Measurements from ENCODE around the gene GCSAM. TPM values are rescaled to one million over a fixed set of nuclear protein-coding genes. Genes with fewer than 3 reads are reported as not detected.
A peak's percentile ranks its signal among the peaks of the same experiment; 100 is the strongest.

GCSAM gene
- total RNA-seq, 1 donor from 2014 or later: 1.6 TPM

DNA sequence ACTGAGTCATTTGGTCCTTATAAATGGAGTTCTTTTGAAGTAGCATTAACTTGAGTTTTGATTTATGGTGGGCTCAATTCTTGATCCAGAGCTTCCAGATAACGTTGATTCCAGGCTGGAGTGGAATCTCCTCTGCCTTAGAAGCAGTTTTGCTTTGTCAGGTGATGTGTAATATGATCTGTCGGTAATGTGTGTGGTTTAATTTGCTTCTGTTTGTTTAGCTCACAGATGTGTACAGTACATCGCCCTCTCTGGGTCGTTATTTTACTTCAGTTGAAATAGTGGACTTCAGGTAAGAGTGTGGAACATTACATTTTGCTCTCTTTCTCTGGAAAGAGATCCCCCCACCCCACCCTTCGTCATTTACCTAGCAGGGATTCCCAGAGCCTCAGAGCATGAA is 23.7 kb downstream of the GCSAM start:
- Mint-ChIP-seq H3K4me3 (no peak overlapping the region), H3K9me3 (no peaks in the 10 kb centered on the region), H3K27me3 (no peaks in the 10 kb centered on the region), H3K36me3 (ENCODE audit: low read depth) (peaks cover 29% of the 10 kb centered on the region), H3K4me1 (peaks cover 19% of the 10 kb centered on the region), H3K27ac (no peak overlapping the region)
- no peak for DNase-seq
- intact Hi-C loops (cut with micrococcal nuclease): no loop called here

DNA sequence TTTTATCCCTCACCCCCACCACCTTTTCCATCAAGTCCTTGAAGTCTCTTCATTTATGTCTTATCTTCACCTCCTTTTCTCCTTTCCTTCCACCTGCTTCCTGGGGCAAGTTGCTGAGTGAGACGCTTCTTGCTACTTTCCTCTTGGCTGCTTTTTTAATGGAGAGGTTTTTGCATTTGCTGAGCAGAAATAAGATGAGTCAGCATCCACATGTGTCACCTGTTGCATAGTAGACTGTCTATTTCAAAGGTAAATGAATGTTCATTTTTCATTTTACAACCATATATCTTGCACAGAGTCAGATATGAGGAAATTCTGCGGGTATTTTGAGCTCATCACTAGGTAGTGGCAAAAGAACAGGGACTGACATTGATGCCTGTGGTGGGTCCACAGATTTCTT is 28.3 kb downstream of the GCSAM start:
- intact Hi-C loops (cut with micrococcal nuclease): no loop called here
- H3K27ac Mint-ChIP-seq: no peak overlapping the region
- H3K36me3 Mint-ChIP-seq (ENCODE audit: low read depth): peaks cover 15% of the 10 kb centered on the region
- H3K27me3 Mint-ChIP-seq: no peaks in the 10 kb centered on the region
- DNase-seq: no peak
- H3K4me1 Mint-ChIP-seq: peaks cover 10% of the 10 kb centered on the region
- H3K4me3 Mint-ChIP-seq: no peak overlapping the region
- H3K9me3 Mint-ChIP-seq: no peaks in the 10 kb centered on the region

DNA sequence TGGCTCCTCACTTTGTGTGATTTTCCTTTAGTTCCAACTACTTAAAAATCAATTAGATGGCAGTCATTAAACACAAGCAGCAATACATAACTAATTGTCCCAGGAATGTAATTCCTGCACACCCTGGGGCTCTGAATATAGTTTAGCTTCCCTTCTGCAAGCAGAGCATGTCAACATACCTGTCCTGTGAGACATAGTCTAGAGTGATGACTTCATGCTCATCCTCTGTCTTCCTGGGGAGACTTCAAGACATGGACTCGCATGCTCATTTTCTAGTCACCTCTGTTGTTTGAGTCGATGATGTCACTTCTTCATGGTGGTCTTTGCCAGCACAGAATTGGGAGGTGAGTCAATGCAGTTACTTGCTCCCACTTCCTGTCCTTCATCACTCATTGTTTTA is 31.1 kb downstream of the GCSAM start:
- H3K27me3 Mint-ChIP-seq: no peaks in the 10 kb centered on the region
- intact Hi-C loops (cut with micrococcal nuclease): no loop called here
- no peak overlapping the region for H3K27ac Mint-ChIP-seq
- DNase-seq: no peak
- no peak overlapping the region for H3K4me3 Mint-ChIP-seq
- H3K36me3 Mint-ChIP-seq (ENCODE audit: low read depth): peaks cover 19% of the 10 kb centered on the region
- H3K4me1 Mint-ChIP-seq: peaks cover 18% of the 10 kb centered on the region
- H3K9me3 Mint-ChIP-seq: no peaks in the 10 kb centered on the region

DNA sequence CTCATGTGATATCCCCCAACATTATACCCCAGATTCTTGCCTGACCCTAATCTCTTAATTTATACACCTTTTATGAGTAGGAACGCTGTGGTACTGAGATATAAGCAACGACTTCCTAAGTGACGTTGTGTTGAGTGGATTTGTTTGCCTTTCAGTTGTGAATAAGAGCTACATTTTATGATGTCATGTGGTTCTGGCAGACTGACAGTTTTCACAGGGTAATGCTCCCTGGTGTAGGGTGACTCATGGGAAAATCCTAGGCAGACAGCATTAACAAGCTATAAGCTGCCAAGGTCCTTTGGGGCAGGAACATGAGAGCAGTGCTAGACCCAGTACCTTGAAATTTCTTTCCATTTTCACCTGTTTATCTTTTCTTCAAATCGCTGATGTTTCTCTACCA is 35.7 kb downstream of the GCSAM start:
- Mint-ChIP-seq H3K27ac (peak overlapping the region; percentile 72), H3K4me3 (no peak overlapping the region), H3K9me3 (no peaks in the 10 kb centered on the region), H3K4me1 (peaks cover 39% of the 10 kb centered on the region), H3K27me3 (no peaks in the 10 kb centered on the region), H3K36me3 (ENCODE audit: low read depth) (peaks cover 31% of the 10 kb centered on the region)
- intact Hi-C loops (cut with micrococcal nuclease): no loop called here
- no peak for DNase-seq

DNA sequence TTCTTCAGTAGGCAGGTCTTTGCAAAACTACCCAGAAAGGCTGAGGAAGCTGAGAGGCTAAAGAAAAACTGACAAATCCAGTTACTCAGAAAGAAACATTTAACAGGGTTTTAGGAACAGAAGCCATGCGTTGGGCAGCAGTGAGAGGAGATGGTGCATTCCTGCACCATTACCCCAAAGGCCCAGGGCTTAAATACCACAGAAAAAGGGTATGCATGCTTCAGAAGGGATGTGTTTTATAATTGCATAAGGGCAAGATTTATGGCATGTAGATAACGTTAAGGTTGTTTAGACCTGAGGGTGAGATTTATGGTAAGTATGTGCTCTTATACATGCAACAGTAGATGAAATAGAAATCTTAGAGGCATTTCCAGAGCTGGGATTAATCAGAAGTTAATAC is 36.9 kb downstream of the GCSAM start:
- no peak for DNase-seq
- no peak overlapping the region for H3K27ac Mint-ChIP-seq
- H3K36me3 Mint-ChIP-seq (ENCODE audit: low read depth): peaks cover 31% of the 10 kb centered on the region
- intact Hi-C loops (cut with micrococcal nuclease): no loop called here
- no peaks in the 10 kb centered on the region for H3K9me3 Mint-ChIP-seq
- no peaks in the 10 kb centered on the region for H3K27me3 Mint-ChIP-seq
- peaks cover 37% of the 10 kb centered on the region for H3K4me1 Mint-ChIP-seq
- no peak overlapping the region for H3K4me3 Mint-ChIP-seq

DNA sequence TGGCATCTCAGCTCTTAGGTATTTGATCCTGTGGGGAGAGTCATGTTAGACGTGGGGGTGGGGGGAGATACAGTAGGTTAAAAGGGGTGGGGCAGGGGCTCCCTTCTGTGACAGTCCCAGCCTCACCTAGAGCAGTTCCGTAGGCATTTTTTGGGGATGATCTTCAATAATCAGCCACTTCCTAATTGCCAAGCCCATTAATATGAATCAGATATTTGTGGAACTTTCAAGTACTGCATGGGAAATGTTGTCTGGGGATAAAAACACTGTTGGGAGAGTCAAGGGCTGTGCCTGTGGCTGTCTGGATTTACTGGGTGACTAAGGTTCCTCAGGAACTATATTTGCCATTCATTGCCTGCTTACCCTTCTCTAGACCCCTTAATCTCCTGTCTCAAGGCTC is 37.3 kb downstream of the GCSAM start:
- Mint-ChIP-seq H3K27ac (no peak overlapping the region), H3K4me3 (no peak overlapping the region), H3K27me3 (no peaks in the 10 kb centered on the region), H3K9me3 (no peaks in the 10 kb centered on the region), H3K4me1 (peaks cover 42% of the 10 kb centered on the region), H3K36me3 (ENCODE audit: low read depth) (peaks cover 31% of the 10 kb centered on the region)
- DNase-seq: no peak
- intact Hi-C loops (cut with micrococcal nuclease): no loop called here

DNA sequence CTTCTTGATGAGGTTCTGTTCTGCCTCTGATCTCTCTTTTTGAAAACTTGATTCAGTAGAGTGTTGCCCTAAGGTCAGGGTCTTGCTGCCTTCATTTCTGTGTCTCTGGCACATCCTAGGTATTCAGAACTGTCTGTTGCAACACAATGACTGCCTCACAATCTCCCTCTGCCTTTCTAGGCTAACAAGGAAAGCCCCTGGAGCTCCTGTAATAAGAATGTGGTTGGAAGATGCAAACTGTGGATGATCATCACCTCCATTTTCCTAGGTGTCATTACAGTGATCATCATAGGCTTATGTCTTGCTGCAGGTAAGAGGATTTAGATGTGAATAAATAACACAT is 39.9 kb downstream of the GCSAM start:
- intact Hi-C loops (cut with micrococcal nuclease): no loop called here
- Mint-ChIP-seq H3K4me3 (peak overlapping the region; percentile 63), H3K9me3 (no peaks in the 10 kb centered on the region), H3K27me3 (no peaks in the 10 kb centered on the region), H3K27ac (peak overlapping the region; percentile 12), H3K4me1 (peaks cover 59% of the 10 kb centered on the region), H3K36me3 (ENCODE audit: low read depth) (peaks cover 30% of the 10 kb centered on the region)
- DNase-seq: no peak

DNA sequence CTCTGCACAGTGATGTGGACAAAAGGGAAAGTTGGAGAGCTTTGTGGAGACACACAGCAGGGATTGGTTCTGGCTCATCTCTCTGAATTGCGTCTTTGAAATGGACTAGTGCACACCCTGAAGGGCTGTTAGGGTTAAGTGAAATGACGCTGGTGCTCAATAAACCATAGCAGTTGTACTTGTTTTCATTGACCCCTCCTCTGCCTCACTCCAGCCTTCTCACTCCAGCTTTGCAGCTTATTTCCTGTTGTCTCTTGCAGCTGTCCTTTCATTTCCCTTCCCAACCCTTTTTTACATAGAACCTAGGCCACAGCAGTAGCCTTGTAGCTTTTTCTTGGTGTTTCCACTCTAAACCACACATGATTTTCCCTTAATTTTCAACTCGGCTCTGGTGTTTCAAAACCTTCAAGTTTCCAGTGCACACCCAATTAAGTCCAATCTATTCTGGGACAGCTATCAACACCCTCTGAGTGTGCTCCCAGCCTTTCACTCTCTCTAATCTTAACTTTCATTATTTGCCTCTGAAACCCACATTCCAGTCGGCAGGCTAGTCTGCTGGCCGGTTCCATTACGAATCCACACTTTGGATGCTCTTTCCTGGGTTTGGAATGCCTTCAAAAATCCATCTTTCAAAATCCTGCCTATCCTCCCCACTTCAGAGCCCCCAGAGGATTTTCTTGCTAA is 40.4 kb downstream of the GCSAM start:
- Mint-ChIP-seq H3K36me3 (ENCODE audit: low read depth) (peaks cover 29% of the 10 kb centered on the region), H3K9me3 (no peaks in the 10 kb centered on the region), H3K27me3 (no peaks in the 10 kb centered on the region), H3K27ac (peak overlapping the region; percentile 12), H3K4me1 (peaks cover 59% of the 10 kb centered on the region), H3K4me3 (peak overlapping the region; percentile 63)
- intact Hi-C loops (cut with micrococcal nuclease): no loop called here
- no peak for DNase-seq

DNA sequence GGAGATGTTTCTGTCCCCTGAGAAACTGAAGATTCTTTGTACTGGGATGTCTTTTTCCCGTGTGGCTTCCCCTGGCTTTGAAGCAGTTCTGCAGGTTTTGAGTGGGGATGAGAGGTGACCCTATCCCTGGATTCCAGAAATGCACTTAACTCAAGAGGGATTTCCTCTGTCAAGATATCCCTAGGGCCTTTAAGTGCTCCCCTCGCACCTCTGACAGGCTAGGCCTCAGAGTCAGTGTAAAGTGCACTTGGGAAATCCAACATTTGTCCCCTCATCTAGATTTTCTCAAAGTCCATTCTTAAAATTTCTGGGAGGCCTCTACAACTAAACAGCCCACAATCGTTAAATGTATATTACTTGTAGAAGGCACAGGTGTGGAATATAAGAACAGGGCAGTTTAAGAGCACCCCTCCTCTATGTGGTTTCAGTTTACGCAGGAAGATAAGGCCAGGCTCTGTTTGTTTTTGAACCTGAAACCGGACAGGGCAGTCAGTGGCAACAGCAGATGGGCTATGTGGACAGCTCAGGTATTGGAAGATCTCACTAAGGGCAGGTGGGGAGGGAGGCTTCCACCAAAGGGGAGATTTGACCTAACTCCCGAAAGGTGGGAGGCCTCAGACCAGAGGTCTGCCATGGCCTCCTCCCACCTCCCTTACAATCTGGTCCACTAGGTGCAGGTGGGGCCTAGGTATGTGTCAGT is 42.0 kb downstream of the GCSAM start:
- H3K27ac Mint-ChIP-seq: no peak overlapping the region
- intact Hi-C loops (cut with micrococcal nuclease): no loop called here
- H3K4me3 Mint-ChIP-seq: no peak overlapping the region
- H3K9me3 Mint-ChIP-seq: no peaks in the 10 kb centered on the region
- H3K27me3 Mint-ChIP-seq: no peaks in the 10 kb centered on the region
- H3K36me3 Mint-ChIP-seq (ENCODE audit: low read depth): peaks cover 23% of the 10 kb centered on the region
- DNase-seq: no peak
- peaks cover 62% of the 10 kb centered on the region for H3K4me1 Mint-ChIP-seq

DNA sequence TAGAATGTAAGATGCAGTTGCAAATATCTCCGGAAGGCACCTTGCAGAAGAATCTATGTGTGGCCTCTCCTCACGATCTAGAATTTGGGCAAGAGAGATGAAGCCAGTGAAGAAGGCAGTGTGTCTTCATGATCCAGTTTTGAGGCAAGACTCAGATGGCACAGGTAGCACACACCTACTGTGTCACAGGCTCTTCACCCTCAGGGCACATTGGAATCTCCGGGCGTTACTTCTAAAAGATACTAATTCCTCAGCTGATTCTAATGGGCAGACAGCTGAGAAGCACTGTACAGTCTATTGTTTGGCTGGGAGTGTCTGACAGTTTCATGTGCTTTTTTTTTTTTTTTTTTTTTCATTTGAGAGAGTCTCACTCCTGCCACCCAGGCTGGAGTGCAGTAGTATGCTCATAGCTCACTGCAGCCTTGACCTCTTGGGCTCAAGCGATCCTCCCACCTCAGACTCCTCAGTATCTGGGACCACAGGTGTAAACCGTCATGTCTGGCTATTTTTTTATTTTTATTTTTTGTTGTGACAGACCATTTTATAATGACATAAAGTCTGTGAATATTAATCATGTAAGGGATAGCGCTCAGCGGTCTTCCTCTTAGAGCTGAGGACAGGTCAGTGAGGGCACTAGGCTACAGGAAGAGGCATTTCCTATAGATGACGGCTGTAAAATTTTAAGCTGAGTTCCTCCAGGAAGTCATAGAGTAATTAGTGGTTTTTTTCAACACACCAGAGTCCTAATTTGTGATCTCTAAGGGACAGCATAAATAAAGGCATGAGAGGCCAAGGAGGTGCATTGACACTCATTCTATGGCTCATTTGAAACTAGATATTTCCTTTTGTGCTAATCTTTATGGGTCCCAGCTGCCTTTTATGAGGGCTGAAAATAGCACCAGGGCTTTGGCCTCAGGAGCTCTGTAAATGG is 42.8 kb downstream of the GCSAM start:
- H3K4me1 Mint-ChIP-seq: peaks cover 59% of the 10 kb centered on the region
- H3K27ac Mint-ChIP-seq: peak overlapping the region; percentile 53
- H3K27me3 Mint-ChIP-seq: no peaks in the 10 kb centered on the region
- H3K9me3 Mint-ChIP-seq: no peaks in the 10 kb centered on the region
- intact Hi-C loops (cut with micrococcal nuclease): loop anchor here (5.0 kb wide), 1 partner anchor 108 kb away; no protein-coding TSS in a partner anchor
- H3K4me3 Mint-ChIP-seq: no peak overlapping the region
- H3K36me3 Mint-ChIP-seq (ENCODE audit: low read depth): peaks cover 16% of the 10 kb centered on the region
- DNase-seq: no peak

DNA sequence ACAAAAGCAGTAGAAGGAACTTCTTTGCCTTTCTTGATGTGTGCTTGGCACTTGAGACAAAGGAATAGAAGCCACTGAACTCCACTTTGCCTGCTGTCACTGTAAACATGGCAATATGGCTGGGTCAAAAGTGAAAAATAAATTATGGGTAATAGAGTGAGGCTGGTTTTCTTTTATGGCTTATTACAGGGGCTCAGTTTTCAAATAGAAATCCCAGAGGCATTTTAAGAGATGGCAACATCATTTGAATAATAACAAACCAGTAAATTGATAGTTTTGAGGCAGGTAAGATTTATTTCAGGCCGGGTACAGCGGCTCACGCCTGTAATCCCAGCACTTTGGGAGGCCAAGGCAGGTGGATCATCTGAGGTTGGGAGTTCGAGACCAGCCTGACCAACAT is 44.1 kb downstream of the GCSAM start:
- Mint-ChIP-seq H3K4me3 (no peak overlapping the region), H3K9me3 (no peaks in the 10 kb centered on the region), H3K4me1 (peaks cover 63% of the 10 kb centered on the region), H3K36me3 (ENCODE audit: low read depth) (peaks cover 11% of the 10 kb centered on the region), H3K27me3 (no peaks in the 10 kb centered on the region), H3K27ac (no peak overlapping the region)
- intact Hi-C loops (cut with micrococcal nuclease): loop anchor here (5.0 kb wide), 1 partner anchor 107 kb away; no protein-coding TSS in a partner anchor
- no peak for DNase-seq

DNA sequence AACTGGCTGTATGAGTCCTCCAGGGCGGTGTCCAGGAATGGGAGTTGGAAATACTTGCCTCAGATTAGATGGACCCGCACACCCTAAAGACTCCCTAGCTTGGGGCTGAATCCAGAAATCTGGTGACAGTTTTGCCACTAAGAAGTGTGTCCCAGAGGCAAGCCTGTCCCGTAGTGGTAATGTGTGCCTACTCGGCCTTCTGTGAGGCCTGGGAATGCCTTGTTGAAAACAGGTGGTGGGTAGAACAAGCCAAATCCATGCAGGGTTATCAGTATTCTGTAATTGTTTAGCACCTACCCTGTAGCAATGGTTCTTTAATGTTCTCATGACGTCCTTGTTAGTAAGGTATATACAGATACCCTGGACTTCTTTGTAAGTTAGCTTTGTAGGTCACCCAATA is 45.3 kb downstream of the GCSAM start:
- H3K27me3 Mint-ChIP-seq: no peaks in the 10 kb centered on the region
- peak overlapping the region; percentile 93 for H3K4me3 Mint-ChIP-seq
- peaks cover 55% of the 10 kb centered on the region for H3K4me1 Mint-ChIP-seq
- intact Hi-C loops (cut with micrococcal nuclease): loop anchor here (2.0 to 5.0 kb wide), 2 partner anchors 45 to 105 kb away; partner anchors contain the start of gene GCSAM
- DNase-seq: no peak
- peaks cover 6% of the 10 kb centered on the region for H3K36me3 Mint-ChIP-seq (ENCODE audit: low read depth)
- no peaks in the 10 kb centered on the region for H3K9me3 Mint-ChIP-seq
- peak overlapping the region; percentile 15 for H3K27ac Mint-ChIP-seq

DNA sequence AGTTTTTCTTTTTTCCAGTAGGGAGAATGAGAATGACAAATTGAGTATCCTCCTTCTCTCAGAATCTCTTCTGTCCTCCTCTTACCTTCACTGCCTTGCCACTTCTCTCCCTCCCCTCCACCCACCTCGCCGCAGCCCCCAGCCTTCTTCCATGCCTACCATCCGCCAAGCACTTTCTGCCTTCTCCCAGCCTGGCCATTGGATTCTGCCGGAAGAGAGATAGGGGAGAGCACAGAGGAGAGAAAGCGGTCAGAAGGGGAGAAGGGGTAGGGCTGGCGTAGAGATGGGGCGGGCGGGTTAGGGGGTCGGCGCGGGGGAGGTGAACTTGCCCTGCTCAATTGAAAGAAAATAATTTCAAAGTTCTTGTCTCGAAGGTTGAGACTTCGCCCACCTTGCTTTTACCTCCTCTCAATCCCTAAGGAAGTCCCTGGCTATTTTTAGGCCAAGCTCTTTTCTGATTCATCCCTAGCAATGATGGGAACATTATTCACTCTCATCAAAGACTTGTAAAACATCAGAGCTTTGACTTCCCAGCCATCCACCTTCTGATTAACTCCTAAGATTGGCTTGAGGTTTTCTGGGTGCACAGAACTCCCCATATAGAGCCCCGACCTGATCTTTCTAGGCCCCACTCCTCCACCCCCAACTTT is 46.0 kb downstream of the GCSAM start:
- intact Hi-C loops (cut with micrococcal nuclease): loop anchor here (1.0 to 5.0 kb wide), 3 partner anchors 12 to 105 kb away; partner anchors contain the start of gene GCSAM
- no peak for DNase-seq
- Mint-ChIP-seq H3K9me3 (no peaks in the 10 kb centered on the region), H3K36me3 (ENCODE audit: low read depth) (peaks cover 4% of the 10 kb centered on the region), H3K27ac (peak overlapping the region; percentile 87), H3K4me3 (peak overlapping the region; percentile 93), H3K4me1 (peaks cover 48% of the 10 kb centered on the region), H3K27me3 (no peaks in the 10 kb centered on the region)

All from activated CD4-positive, alpha-beta T cell treated with anti-CD3 and anti-CD28 coated beads, Interleukin-2, amount 10 ng/mL, durations not matched to agents 24 days and 14 days (primary cell).